ENCODE measurements around the gene PHF20.

DNA sequence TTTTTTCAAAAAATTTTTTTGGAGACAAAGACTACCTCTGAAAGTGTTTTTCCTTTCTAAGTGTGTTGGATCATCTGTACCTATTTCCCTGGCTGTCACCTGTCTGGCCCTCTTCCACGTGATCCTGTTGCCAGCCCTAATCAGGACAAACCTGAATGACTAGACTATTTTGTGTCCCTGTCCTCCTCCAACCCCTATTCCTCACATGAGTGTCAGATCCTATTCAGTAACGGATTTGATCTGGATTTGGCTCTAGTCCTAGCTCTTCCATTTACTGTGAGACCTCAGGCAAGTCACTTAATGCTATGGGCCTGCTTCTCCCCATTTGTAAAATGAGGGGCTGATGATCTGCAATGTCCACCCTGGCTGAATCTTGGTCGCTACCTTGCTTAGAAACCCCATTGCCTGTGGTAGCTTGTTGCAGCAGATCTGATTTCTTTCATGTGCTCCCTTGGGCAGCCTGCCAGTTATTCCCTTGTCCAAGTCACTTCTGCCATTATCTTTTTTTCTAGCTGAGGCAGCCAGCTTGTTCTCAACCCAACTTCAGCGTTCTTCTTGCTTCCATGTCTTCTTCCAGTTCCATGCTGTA lies 4.8 kb downstream of the PHF20 start:
- TF ChIP-seq, protein P1, sequence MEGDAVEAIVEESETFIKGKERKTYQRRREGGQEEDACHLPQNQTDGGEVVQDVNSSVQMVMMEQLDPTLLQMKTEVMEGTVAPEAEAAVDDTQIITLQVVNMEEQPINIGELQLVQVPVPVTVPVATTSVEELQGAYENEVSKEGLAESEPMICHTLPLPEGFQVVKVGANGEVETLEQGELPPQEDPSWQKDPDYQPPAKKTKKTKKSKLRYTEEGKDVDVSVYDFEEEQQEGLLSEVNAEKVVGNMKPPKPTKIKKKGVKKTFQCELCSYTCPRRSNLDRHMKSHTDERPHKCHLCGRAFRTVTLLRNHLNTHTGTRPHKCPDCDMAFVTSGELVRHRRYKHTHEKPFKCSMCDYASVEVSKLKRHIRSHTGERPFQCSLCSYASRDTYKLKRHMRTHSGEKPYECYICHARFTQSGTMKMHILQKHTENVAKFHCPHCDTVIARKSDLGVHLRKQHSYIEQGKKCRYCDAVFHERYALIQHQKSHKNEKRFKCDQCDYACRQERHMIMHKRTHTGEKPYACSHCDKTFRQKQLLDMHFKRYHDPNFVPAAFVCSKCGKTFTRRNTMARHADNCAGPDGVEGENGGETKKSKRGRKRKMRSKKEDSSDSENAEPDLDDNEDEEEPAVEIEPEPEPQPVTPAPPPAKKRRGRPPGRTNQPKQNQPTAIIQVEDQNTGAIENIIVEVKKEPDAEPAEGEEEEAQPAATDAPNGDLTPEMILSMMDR (IDR thresholded peaks at IDR 0.05), result no peak
- no peak for TF ChIP-seq POLR2A (IDR thresholded peaks at IDR 0.05)
